HG02678 (cell line): ENCODE results near the gene NRAS.
A peak's percentile ranks its signal among the peaks of the same experiment; 100 is the strongest.

ENCODE experiments used
- ATAC-seq: cut with Tn5 transposase; IDR thresholded peaks from one replicate; pipeline ENCODE4 v1.9.1; 2021; ENCODE audit warnings: mild to moderate bottlenecking, moderate library complexity; ENCODE audit not compliant: unreplicated experiment

NRAS gene

GRCh38 chr1:114685851-114686250, 30.7 kb downstream of the NRAS start:
- ATAC-seq: no peak

- no peak for ATAC-seq
These were observed 38.9 kb downstream of the NRAS start for GRCh38 chr1:114677691-114678090.

- ATAC-seq: no peak
These were observed 40.5 kb downstream of the NRAS start for GRCh38 chr1:114676115-114676514.

GRCh38 chr1:114671939-114672275, 44.7 kb downstream of the NRAS start:
- no peak for ATAC-seq

- no peak for ATAC-seq
These were observed 45.3 kb downstream of the NRAS start for GRCh38 chr1:114671011-114671938.

- ATAC-seq: peak; percentile 99
These were observed 46.2 kb downstream of the NRAS start for GRCh38 chr1:114670083-114671010.

- ATAC-seq: peak; percentile 59
These were observed 46.9 kb downstream of the NRAS start, which contains the start of gene DENND2C for GRCh38 chr1:114669562-114670082. Gene DENND2C (minus strand): TSS chr1:114670049. CDS start chr1:114625984, 44,065 bp downstream.

GRCh38 chr1:114668784-114669561, 47.6 kb downstream of the NRAS start:
- no peak for ATAC-seq

GRCh38 chr1:114668373-114668772, 48.2 kb downstream of the NRAS start:
- ATAC-seq: no peak

GRCh38 chr1:114666954-114667353, 49.6 kb downstream of the NRAS start:
- ATAC-seq: no peak

- ATAC-seq: no peak
These were observed 56.3 kb downstream of the NRAS start for GRCh38 chr1:114660238-114660637.
